HG03439 (cell line): Measurements from ENCODE around the gene MSX2.

ENCODE experiments used
- ATAC-seq: cut with Tn5 transposase; IDR thresholded peaks from one replicate; pipeline ENCODE4 v1.9.1; 2021; ENCODE audit warnings: mild to moderate bottlenecking, moderate library complexity; ENCODE audit not compliant: unreplicated experiment

Gene MSX2

DNA sequence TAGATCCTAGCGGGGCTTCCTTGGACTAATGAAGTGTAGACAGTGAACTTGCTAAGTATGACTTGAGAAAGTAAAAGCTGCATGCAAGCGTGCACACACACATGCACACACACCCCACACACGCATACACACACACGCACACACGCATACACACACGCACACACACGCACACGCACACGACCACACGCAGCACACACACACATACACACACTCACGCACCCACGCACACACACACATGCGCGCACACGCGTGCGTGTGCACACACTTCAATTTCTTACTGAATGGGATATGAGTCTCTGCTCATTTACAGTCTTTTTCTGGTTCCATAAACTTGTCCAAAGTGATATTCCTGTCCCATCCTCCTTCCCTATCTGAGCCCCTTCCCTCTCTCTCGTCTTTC, 41.2 kb downstream of the MSX2 start:
- no peak for ATAC-seq

DNA sequence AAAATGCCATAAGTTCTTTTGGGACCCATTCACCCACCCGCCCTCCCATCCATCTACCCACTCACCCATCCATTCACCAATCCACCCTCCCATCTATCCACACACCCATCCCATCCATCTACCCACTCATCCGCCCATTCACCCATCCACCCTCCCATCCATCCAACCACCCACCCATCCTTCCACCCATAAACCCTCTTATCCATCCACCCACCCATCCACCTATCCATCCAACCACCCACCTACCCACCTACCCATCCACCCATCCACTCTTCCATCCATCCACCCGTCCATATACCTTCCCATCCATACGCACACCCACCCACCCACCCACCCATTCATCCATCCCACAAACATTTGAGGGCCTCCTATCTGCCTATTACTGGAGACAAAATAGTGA, 43.3 kb downstream of the MSX2 start:
- no peak for ATAC-seq

DNA sequence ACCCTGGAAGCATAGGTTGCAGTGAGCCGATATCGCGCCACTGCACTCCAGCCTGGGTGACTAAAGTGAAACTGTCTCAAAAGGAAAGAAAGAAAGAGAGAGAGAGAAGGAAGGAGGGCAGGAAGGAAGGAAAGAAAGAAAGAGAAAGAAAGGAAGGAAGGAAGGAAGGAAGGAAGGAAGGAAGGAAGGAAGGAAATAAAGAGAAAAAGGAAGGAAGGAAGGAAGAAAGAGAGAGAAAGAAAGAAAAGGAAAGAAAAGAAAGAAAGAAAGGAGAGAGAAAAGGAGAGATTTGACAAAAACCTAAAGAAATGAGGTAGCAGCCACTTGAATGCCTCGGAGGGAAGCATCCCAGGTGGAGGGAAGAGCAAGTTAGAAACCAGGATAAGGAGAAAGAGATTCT, 44.6 kb downstream of the MSX2 start:
- no peak for ATAC-seq

DNA sequence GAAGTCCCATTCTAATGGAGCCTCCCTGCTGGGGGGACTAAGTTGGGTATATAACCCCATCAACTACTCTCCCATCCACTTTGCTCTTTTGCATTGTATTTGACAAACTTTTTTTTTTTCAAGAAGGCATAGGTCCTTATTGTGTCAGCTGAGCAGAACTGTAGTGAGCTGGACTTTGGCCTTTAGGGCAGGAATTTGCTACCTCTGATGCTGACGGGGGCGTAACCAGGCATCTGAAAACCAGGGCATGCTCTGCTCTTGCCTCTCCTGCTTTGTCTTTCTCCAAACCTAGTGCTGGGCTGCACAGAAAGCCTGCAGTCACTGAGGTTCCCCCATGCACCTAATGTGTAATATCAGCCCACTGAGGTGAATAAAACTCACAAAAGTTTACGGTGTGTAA, 49.0 kb downstream of the MSX2 start:
- ATAC-seq: no peak

DNA sequence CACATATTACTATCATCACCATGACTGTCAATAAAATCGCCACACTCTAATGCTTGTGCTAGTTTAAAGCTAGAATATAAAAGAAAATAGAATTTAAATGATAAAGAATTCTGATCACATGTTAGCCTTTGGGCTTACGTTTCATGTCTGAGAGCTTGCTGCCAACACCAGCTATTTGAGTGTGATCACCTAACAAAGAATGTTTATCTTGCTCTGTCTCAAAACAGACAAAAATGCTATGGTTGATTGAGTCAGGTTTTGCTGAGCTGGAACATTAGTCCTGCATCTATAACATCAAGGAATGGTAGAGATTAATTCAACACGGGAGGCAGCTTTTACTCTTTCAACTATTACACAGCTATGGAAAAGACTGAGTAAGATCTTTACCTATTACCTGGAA, 50.7 kb downstream of the MSX2 start:
- ATAC-seq: no peak

DNA sequence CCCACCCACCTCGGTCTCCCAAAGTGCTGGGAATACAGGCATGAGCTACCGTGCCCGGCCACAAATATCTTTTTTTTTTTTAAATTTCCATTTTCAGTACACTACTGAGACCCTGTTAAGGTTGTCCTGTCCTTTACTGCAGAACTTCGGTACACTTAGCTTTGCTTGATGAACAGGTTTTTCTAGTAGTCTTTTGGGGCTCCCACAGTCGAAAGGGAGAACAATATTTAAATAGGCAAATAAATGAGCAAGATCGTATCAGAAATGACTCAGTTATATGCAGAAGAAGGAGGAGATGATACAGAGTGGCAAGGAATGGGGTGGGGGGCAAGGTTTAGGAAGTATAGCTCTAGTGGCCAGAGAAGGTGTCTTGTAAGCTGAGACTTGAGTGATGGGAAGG, 52.7 kb downstream of the MSX2 start:
- no peak for ATAC-seq

DNA sequence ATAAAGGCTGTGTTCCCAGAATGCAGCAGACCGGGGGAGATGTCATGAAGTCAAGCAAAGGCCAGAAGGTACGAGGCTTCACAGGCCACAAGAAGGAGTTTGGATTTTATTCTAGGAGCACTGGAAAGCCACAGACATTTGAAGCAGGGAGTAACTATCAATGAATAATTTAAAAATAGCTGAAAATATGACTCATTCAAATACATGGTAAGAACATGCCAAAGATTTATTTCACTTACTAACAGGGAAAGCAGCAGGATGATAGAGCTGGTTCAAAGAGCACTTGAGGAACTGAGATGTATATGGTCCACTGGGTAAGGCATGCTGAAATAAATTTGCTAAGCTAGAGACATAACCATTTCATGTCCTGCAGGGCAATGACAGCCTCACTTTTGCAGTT, 53.2 kb downstream of the MSX2 start:
- no peak for ATAC-seq
